ENCODE measurements around the gene S100A9. TPM values are rescaled to one million over a fixed set of nuclear protein-coding genes. Genes with fewer than 3 reads are reported as not detected.
"Not testable (repeated sequence)": the region's sequence is repeated elsewhere in the genome, so short reads cannot be mapped to it uniquely, and the experiment has no call there.

Gene S100A9
- total RNA-seq, 1 donor from 2014 or later: 34,355 TPM

- no peak for ATAC-seq
These were observed 12.2 kb upstream of the S100A9 start for GRCh38 chr1:153345187-153346076.

DNA sequence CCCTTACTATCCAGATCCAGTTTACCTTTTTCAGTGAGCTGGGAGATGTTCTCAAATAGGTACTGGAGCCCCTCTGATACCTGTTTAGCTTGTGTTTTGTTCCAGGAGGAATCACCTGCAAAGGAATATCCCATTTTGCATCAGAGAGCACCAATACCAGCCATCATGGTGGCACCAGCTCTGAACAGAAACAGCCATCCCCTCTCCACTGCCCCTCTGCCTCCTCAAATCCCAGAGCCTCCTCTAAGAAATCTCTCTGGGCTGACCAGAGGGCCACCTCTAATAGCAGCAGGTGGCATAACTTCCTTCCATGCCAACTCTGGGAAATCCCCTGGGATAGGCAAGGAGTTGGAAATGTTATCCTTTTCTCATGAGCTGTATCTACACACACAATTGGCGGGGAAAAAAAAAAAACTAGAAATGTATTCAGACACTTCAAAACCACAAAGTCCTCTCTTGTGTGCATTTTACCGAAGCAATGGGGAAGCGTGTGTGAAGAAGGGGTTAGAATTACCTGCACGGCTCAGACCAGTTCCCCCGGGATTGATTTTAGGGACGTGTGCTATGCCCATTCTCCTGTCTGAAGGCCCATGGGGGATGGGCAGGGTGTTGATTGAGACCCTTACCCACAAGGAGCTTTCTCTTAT is 11.5 kb upstream of the S100A9 start:
- no peak for ATAC-seq

DNA sequence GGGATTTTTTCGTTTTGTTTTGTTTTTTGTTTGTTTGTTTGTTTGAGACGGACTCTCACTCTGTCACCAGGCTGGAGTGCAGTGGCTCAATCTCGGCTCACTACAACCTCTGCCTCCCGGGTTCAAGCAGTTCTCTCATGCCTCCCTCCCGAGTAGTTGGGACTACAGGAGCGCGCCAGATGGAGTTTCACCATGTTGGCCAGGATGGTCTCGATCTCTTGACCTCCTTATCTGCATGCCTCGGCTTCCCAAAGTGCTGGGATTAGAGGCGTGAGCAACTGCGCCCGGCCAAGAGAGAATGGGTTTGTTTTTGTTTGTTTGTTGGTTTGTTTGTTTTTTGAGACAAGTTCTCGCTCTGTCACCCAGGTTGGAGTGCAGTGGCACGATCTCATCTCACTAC is 10.6 kb upstream of the S100A9 start:
- not testable (repeated sequence) for ATAC-seq

DNA sequence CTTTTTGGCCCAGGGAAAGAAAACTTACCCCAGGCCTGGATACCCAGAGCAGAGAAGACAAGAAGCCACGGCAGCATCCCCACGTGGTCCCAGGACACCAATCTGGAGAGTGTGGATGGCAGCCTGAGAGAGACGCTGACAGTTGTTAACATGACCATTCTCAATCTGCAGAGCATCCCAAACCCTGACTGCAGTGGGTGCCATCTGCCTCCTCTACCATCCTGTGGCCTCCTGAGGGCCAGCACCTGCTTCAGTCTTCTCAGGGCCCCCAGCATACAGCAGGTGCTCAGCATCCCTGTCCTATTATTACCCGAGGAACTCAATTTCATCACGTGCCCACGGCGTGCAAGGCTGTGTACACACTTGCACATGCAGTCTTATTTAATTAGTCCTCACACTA is 9.8 kb upstream of the S100A9 start:
- ATAC-seq: no peak

DNA sequence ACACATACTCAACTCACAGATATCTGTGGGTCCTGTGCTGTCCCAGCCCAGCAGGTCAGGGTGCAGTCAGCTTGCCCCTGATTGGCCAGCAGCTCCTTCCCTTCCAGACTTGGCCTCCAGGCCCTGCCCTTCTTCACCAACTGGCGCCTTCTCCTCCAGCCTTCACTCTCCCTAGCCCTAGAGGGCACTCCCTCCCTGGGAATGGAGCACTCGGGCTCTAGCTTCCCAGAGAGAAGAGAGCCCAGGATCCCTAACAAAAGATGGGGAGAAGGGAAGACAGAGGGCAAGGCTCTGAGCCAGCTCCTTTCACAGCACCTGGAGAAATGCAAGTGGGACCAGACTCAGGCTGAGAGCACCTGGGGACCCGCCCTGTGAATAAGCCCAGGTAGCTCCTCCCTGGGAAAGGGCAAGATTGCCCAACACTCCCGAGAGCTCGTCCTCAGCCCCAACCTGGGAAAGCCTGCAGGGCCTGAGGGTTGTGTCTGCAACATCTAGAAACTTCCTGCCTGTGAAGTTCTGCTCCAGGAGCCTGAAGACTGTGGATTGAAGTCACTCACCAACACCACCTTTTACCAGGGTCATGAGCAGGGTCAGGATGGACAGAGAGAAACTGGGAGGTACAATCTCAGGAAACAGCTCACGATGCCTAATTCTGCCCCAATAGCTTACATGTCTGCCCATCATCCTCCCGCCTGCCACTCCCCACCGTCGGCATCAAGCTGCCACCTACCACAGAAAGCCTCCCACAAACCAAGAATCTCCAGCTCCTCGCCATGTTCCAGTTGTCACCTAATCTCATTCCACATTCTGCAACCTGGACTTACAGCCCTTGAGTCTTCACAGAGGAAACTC is 8.9 kb upstream of the S100A9 start, which contains the start of gene PGLYRP4:
Gene PGLYRP4 (minus strand): TSS at position 331 of the 852 bp plus-strand sequence. CDS start 909 bp downstream, outside the sequence.
- ATAC-seq: peak; percentile 87

DNA sequence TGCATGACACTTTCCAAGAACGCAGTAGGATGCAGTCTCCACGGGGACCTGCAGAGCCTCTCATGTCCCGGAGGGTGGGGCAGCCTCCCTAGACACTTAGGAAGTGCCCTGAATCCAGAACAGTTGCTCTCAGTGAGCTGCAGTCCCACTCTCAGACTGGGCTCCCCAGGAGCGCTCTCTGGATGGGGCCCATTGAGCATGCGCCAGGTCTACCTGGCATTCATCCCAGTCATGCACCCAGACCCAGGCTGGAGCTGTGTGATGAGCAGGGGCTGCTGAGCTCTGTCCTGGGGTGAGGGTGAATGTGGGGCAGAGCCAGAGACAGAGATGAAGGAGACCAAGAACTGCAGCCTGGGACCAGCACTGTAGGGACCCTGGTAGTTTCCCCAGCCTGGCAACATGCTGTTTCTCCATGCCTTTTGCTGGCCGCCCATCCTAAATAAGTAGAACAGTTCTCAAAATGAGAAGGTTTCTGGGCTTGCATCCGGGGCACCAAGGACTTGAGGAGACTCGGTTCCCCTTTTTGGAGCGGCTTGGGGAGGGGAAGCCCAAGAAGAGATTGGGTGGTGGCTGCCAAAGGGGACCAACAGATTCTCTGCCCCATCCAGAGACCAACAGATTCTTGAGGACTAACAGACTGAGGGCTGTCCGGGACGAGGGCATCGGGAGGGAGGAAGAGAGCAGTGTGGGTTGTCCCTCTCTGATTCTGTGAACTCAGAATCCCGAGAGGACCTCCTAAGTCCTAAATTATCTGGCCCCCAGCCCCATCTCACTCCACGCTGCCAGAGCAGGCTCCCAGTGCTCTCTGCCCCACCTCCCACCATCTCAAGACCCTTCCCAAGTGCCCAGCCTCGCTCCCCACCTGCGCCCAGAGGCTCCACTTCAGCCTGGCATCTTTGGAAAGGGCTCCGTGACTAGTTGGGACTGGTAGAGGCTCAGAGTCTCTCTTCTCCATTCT is 8.0 kb upstream of the S100A9 start:
- peak; percentile 9 for ATAC-seq

DNA sequence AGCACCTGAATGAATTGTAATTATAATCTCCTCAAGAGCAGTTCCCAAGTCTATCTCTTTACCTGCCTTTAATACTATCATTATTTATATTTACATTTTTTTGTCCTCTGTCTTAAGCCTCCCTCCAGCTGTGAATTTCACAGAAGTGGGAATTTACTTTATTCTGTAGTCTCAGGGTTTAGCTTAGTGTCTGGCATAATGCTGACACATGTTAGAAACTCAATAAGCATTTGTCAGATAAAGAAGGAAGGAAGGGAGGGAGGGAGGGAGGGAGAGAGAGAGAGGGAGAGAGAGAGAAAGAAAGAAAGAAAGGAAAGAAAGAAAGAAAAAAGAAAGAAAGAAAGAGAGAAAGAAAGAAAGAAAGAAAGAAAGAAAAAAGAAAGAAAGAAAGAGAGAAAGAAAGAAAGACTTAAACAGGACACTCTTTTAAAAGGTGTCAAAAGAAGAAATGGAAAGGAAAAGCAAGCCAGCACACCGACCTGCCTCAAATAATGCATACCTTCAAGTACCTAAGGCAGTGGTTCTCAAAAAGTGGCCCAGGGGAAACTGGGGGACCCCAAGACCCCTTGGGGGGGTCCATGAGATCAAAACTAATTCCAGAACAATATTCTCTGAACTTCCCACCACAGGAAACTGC is 7.2 kb upstream of the S100A9 start:
- ATAC-seq: no peak

- peak; percentile 39 for ATAC-seq
These were observed 5.1 kb upstream of the S100A9 start for GRCh38 chr1:153352523-153352922.

DNA sequence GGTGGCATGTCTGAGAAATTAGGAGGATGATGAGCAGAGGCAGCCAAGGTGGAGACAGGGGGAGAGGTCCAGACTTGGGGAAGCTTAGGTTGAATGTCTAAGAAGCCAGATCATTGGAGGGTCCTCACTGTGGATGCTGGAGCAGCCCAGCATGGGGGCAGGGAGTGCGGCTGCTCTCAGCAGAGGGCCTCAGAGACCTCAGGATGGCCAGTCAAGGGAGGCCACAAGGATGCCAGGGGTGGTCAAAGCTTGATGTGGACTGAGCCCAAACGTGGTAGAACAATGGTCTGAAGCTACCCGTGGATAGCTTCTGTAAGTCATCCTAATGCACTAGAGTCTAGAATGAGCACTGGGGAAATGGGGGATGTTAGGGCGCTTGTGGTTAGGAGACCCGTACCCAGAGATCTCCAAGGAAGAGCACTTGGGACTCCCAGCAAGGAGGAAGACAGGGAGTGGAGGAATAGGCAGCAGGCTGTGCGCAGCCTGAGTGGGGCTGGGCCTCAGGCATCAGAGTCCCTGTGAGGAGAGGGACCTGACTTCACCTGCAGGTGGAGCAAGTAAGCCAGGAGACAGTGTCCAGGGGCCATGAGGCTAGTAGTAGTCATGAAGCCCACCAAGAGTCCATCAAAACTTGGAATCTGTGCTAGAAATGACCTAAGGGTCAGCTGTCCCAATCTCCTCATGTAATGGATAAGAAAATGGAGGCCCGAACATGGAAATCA is 4.3 kb upstream of the S100A9 start:
- ATAC-seq: no peak

- no peak for ATAC-seq
These were observed 3.0 kb upstream of the S100A9 start for GRCh38 chr1:153354515-153355193.

GRCh38 chr1:153355445-153356071 is 2.1 kb upstream of the S100A9 start:
- ATAC-seq: peak; percentile 60

DNA sequence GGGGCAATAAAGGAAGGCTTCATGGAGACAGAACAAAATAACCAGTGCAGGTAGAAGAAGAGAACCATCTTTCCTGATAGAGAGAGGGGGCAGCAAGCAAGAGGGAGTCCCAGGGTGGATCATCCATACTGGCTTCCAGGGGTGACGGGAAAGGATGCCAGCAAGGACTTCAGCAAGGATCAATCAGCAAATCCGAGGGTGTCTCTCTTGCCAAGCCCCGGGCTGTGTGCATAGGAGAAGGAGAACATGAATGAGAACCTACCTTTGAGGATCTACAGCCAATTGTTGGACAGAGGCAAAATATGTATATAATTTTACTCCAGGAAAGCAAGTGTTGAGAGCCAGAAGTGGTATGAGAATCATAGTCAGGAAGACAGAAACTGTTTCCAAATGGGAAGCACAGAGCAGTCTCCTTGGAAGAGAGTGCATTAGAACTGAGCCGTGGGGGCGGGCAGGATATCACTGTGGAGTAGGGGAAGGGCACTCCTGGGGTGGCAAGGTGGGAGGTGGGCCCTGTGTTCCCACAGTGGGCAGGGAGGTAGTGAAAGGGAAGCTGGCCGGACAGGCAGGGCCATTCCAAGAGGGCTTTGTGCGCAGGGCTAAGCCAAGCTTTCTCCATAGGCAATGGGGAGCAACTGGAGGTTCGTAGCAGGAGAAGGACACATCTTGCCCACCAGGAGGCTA is 1.1 kb upstream of the S100A9 start:
- no peak for ATAC-seq

DNA sequence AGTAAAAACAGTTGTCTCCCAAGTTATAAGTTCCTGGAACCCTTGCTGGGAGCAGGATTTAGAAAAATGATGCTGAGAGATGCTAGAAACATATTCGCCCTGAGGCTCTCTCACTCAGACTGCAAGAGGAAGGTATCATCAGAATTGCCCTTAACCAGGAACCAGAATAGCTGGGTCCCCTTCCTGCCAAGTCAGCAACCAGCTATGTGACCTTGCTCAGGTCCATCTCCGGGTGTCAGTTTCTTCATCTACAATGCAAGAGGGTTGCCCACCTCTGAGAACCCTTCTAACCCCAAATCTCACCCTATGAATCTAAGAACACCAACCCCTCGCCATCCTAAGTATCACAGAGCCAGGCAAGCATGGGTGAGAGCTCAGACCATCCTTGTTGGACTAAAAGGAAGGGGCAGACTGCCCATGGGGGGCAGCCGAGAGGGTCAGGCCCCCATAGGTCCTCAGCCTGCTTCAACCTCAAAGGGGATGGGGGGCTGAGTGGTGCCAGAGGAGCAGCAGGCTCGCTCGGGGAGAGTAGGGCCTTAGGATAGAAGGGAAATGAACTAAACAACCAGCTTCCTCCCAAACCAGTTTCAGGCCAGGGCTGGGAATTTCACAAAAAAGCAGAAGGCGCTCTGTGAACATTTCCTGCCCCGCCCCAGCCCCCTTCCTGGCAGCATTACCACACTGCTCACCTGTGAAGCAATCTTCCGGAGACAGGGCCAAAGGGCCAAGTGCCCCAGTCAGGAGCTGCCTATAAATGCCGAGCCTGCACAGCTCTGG is 390 bp upstream of the S100A9 start:
- peak; percentile 60 for ATAC-seq

DNA sequence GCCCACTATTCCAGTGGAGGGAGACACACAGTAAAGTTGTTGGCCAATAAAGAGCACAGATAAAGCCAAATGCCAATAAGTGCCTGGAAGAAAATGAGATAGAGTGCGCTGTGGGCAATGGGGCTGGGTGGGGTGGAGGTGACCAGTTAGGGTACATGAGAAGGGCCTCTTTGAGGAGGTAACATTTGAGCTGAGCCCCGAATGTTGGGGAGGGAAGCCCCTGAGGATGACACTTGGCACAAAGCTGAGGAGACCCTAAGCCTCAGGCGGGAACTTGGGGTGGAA is 979 bp downstream of the S100A9 start:
- ATAC-seq: no peak

- peak; percentile 13 for ATAC-seq
These were observed 1.6 kb downstream of the S100A9 start for GRCh38 chr1:153359241-153359640.

DNA sequence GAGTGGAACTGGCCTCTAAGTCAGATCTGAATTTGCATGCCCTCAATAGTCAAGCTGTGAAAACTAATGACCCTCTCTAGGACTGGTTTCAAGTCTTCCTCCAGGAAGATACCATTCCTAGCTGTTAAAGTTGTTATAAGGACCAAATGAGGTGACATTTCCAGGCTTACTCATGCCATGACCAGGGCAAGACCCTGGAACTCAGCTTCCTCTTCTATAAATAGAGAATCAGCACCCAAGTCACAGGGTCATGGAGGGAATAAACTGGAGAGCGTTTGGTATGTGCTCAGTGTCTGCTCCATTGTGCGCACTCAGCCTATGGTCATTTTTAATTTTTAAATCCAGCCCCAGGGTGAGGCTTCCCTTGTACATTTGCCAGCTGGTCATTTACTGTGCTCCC is 2.5 kb downstream of the S100A9 start:
- ATAC-seq: peak; percentile 0

- peak; percentile 17 for ATAC-seq
These were observed 3.2 kb downstream of the S100A9 start for GRCh38 chr1:153360592-153361479.
